Activated naive CD4-positive, alpha-beta T cell treated with anti-CD3 and anti-CD28 coated beads, Interleukin-2, amount 10 ng/mL, durations not matched to agents 5 hours and 36 hours (primary cell): ENCODE measurements around the gene CD3G. TPM values are rescaled to one million over a fixed set of nuclear protein-coding genes. Genes with fewer than 3 reads are reported as not detected.

Experiments used
- total RNA-seq, 2 experiments: library from RNA; stranded (reverse); gene quantifications; one replicate each; pipeline ENCODE4 v1.2.3, GENCODE V29; 2021

The CD3G gene
- total RNA-seq: 100 to 1,000 TPM; 201 to 212 TPM

GRCh38 chr11:118343981-118344515 is at the start of gene CD3G:
Gene CD3G, plus strand, starts transcription at chr11:118344344. Its CDS starts 80 bp downstream, at chr11:118344424.

GRCh38 chr11:118304568-118305248 is 39.4 kb upstream of the CD3G start, which contains the start of gene CD3E:
Gene CD3E, plus strand, starts transcription at chr11:118304730. Its CDS starts 223 bp downstream, at chr11:118304953.

GRCh38 chr11:118342503-118343161 is 1.5 kb upstream of the CD3G start, which contains the start of gene CD3D:
Gene CD3D, minus strand, starts transcription at chr11:118342705. Its CDS starts 98 bp downstream, at chr11:118342607.

GRCh38 chr11:118359295-118359958 is 15.3 kb downstream of the CD3G start, which contains the start of gene UBE4A:
Gene UBE4A, plus strand, starts transcription at chr11:118359600. Its CDS starts 5,481 bp downstream, at chr11:118365081.

GRCh38 chr11:118401151-118401879 is 57.2 kb downstream of the CD3G start, which contains the start of gene ATP5MG:
Gene ATP5MG, plus strand, starts transcription at chr11:118401606. Its CDS starts 60 bp downstream, at chr11:118401666.

Other genes starting within 250 kb of the CD3G start
- gene SCN4B, start 191.5 kb upstream of the CD3G start, total RNA-seq: under 1 TPM in 1 of 2 experiments, not detected in 1; 0.10 TPM
- gene SCN2B, start 167.7 kb upstream of the CD3G start, total RNA-seq: not detected
- gene JAML, start 119.3 kb upstream of the CD3G start, total RNA-seq: 10 to 100 TPM; 74.3 to 76.2 TPM
- gene MPZL3, start 92.0 kb upstream of the CD3G start, total RNA-seq: 10 to 100 TPM; 13.0 to 13.7 TPM
- gene MPZL2, start 80.0 kb upstream of the CD3G start, total RNA-seq: 1 to 10 TPM; 4.8 to 5.2 TPM
- gene CD3E, start 39.6 kb upstream of the CD3G start, total RNA-seq: 100 to 1,000 TPM; 618 to 632 TPM
- 100 to 1,000 TPM; 462 to 471 TPM for gene CD3D, start 1.6 kb upstream of the CD3G start, total RNA-seq
- 10 to 100 TPM; 40.2 to 40.6 TPM for gene UBE4A, start 15.3 kb downstream of the CD3G start, total RNA-seq
- gene ATP5MG, start 57.3 kb downstream of the CD3G start, total RNA-seq: 100 to 1,000 TPM; 286 to 294 TPM
- gene KMT2A, start 92.1 kb downstream of the CD3G start, total RNA-seq: 10 to 100 TPM; 91.6 to 92.8 TPM
- under 1 TPM; 0.55 to 0.83 TPM for gene TTC36, start 183.1 kb downstream of the CD3G start, total RNA-seq
- gene TMEM25, start 186.8 kb downstream of the CD3G start, total RNA-seq: 10 to 100 TPM; 11.3 to 12.1 TPM
- 1 to 10 TPM; 9.6 to 9.9 TPM for gene IFT46, start 221.6 kb downstream of the CD3G start, total RNA-seq
- 100 to 1,000 TPM; 112 to 117 TPM for gene ARCN1, start 228.1 kb downstream of the CD3G start, total RNA-seq